ENCODE results near the gene GPR101.

GPR101 gene

DNA sequence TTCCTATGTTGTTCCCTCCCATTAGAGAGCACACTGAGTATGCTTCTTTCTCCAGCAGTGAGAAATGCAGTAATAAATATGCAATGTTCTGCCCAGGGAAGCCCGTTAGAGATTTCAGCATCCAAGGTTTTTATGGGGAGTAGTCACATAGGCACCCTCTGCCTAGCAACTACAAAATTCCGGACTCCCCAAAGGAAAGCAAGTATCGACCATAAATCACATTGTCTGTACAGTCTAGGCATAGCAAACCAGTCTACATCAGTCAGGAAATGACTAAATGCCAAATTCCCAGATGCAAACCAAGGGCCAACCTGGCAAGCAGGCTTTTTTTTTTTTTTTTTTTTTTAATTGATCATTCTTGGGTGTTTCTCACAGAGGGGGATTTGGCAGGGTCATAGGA, 34.8 kb downstream of the GPR101 start:
- in situ Hi-C loops (cut with HindIII; ENCODE audit: low pct_ligation_motif_present, low sequenced_read_pairs) = no loop called here
- Histone ChIP-seq H3K36me3 (replicated peaks) (no peaks in the 10 kb centered on the region), H3K27ac (no peak overlapping the region), H3K4me3 (ENCODE audit: low read depth, low read length) (no peak overlapping the region), H3K27me3 (replicated peaks) (no peaks in the 10 kb centered on the region)
- no peak for DNase-seq
- TF ChIP-seq, protein P1, sequence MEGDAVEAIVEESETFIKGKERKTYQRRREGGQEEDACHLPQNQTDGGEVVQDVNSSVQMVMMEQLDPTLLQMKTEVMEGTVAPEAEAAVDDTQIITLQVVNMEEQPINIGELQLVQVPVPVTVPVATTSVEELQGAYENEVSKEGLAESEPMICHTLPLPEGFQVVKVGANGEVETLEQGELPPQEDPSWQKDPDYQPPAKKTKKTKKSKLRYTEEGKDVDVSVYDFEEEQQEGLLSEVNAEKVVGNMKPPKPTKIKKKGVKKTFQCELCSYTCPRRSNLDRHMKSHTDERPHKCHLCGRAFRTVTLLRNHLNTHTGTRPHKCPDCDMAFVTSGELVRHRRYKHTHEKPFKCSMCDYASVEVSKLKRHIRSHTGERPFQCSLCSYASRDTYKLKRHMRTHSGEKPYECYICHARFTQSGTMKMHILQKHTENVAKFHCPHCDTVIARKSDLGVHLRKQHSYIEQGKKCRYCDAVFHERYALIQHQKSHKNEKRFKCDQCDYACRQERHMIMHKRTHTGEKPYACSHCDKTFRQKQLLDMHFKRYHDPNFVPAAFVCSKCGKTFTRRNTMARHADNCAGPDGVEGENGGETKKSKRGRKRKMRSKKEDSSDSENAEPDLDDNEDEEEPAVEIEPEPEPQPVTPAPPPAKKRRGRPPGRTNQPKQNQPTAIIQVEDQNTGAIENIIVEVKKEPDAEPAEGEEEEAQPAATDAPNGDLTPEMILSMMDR (IDR thresholded peaks at IDR 0.05; ENCODE audit: low read depth, low read length, missing control alignments) = no peak
